SW480 (cell line): ENCODE measurements around the gene LTB4R2.
A peak's percentile ranks its signal among the peaks of the same experiment; 100 is the strongest.
"Not testable (repeated sequence)": the region's sequence is repeated elsewhere in the genome, so short reads cannot be mapped to it uniquely, and the experiment has no call there.

Experiments
- DNase-seq: peaks from one replicate; pipeline ENCODE4 v3.0.0-alpha.2; 2016; ENCODE audit warnings: low spot score

Gene LTB4R2

GRCh38 chr14:24321212-24321975 lies 11.5 kb downstream of the LTB4R2 start:
- DNase-seq = no peak

- DNase-seq = no peak
These were observed 12.7 kb downstream of the LTB4R2 start for GRCh38 chr14:24322672-24323071.

- no peak for DNase-seq
These were observed 13.4 kb downstream of the LTB4R2 start for GRCh38 chr14:24323341-24323740.

GRCh38 chr14:24324024-24324423 lies 14.1 kb downstream of the LTB4R2 start:
- no peak for DNase-seq

- DNase-seq = no peak
These were observed 15.1 kb downstream of the LTB4R2 start for GRCh38 chr14:24325041-24325530.

GRCh38 chr14:24325963-24326362 lies 16.0 kb downstream of the LTB4R2 start:
- no peak for DNase-seq

- no peak for DNase-seq
These were observed 17.4 kb downstream of the LTB4R2 start for GRCh38 chr14:24327303-24327702.

GRCh38 chr14:24327914-24328313 lies 18.0 kb downstream of the LTB4R2 start:
- DNase-seq = not testable (repeated sequence)

- DNase-seq = no peak
These were observed 19.2 kb downstream of the LTB4R2 start for GRCh38 chr14:24329073-24329663.

GRCh38 chr14:24329736-24330135 lies 19.8 kb downstream of the LTB4R2 start:
- no peak for DNase-seq

GRCh38 chr14:24330973-24331674 lies 21.2 kb downstream of the LTB4R2 start:
- DNase-seq = no peak

GRCh38 chr14:24331731-24332267 lies 21.9 kb downstream of the LTB4R2 start:
- DNase-seq = no peak

GRCh38 chr14:24332268-24332993 lies 22.5 kb downstream of the LTB4R2 start:
- peak; percentile 79 for DNase-seq

GRCh38 chr14:24334431-24335291 lies 24.7 kb downstream of the LTB4R2 start, which contains the start of gene ADCY4:
TSS of gene ADCY4 (minus strand) at chr14:24335071. CDS start at chr14:24334652, 419 bp downstream.
- DNase-seq = no peak

GRCh38 chr14:24335461-24336171 lies 25.7 kb downstream of the LTB4R2 start:
- DNase-seq = no peak

- no peak for DNase-seq
These were observed 27.3 kb downstream of the LTB4R2 start for GRCh38 chr14:24337144-24337823.

GRCh38 chr14:24337824-24338175 lies 27.9 kb downstream of the LTB4R2 start:
- DNase-seq = no peak

- DNase-seq = no peak
These were observed 28.9 kb downstream of the LTB4R2 start for GRCh38 chr14:24338843-24339242.

- no peak for DNase-seq
These were observed 29.6 kb downstream of the LTB4R2 start, which contains the start of gene RIPK3 for GRCh38 chr14:24339284-24340151. TSS of gene RIPK3 (minus strand) at chr14:24339991. CDS start at chr14:24339826, 165 bp downstream.
